Esophagus (tissue), 2 donors: ENCODE measurements around the gene IQGAP3. TPM values are rescaled to one million over a fixed set of nuclear protein-coding genes. Genes with fewer than 3 reads are reported as not detected.
A peak's percentile ranks its signal among the peaks of the same experiment; 100 is the strongest.
"Not testable (repeated sequence)": the region's sequence is repeated elsewhere in the genome, so short reads cannot be mapped to it uniquely, and the experiment has no call there.

Experiments
- H3K27ac ChIP-seq, 2 donors: one replicate each; pipeline ENCODE4 v1.5.1; 2013; ENCODE audit warnings: low read depth in 2 of 2, mild to moderate bottlenecking in 2 of 2, inconsistent platforms in 1 of 2, low read length in 1 of 2, moderate library complexity in 1 of 2
- H3K27me3 ChIP-seq, 2 donors: one replicate each; pipeline ENCODE4 v1.6.1; 2013; ENCODE audit warnings: low read length in 2 of 2, control low read depth in 1 of 2, mild to moderate bottlenecking in 1 of 2; ENCODE audit not compliant: insufficient read depth in 2 of 2, control insufficient read depth in 1 of 2
- H3K36me3 ChIP-seq, 2 donors: one replicate each; pipeline ENCODE4 v1.6.1; 2013; ENCODE audit warnings: low read length in 1 of 2; ENCODE audit not compliant: control insufficient read depth in 2 of 2, insufficient read depth in 2 of 2
- H3K4me1 ChIP-seq, 2 donors: one replicate each; pipeline ENCODE4 v1.6.1; 2013; ENCODE audit warnings: low read length in 1 of 2; ENCODE audit not compliant: control insufficient read depth in 2 of 2, insufficient read depth in 2 of 2
- H3K4me3 ChIP-seq, 2 donors: one replicate each; pipeline ENCODE4 v1.5.1; 2013; ENCODE audit warnings: low read length in 2 of 2, mild to moderate bottlenecking in 2 of 2, low read depth in 1 of 2, moderate library complexity in 1 of 2
- H3K9me3 ChIP-seq, 2 donors: one replicate each; pipeline ENCODE4 v1.6.1; 2013; ENCODE audit warnings: mild to moderate bottlenecking in 2 of 2, low read depth in 1 of 2, low read length in 1 of 2, moderate library complexity in 1 of 2; ENCODE audit not compliant: control insufficient read depth in 2 of 2, insufficient read depth in 1 of 2
- WGBS, 2 donors: extraction: QIAGEN DNeasy Blood & Tissue Kit; methylation state at CpG; one replicate each; pipeline ENCODE4 v1.1.7; 2013; 5-methylcytosine and 5-hydroxymethylcytosine counted together
- polyA plus RNA-seq, 2 donors: library from polyadenylated mRNA; stranded (reverse); fragments of 200-250 nt; gene quantifications; one replicate each; pipeline ENCODE4 v1.2.3, GENCODE V29; 2013
- donor health status: healthy with polysubstance abuse.
- donor health status: Bipolar disorder and iron deficiency.

The IQGAP3 gene
- polyA plus RNA-seq, 2 donors, result 3.8 to 7.8 TPM

GRCh38 chr1:156589546-156589945 lies 17.2 kb upstream of the IQGAP3 start:
- Histone ChIP-seq H3K36me3 (peaks cover 3 to 13% of the 10 kb centered on the region in 2 donors), H3K27ac (no peak overlapping the region), H3K9me3 (no peaks in the 10 kb centered on the region), H3K4me1 (peaks cover 0 to 6% of the 10 kb centered on the region in 2 donors), H3K4me3 (no peak overlapping the region), H3K27me3 (no peaks in the 10 kb centered on the region)
- WGBS, 2 donors, result 70 to 80% methylated on average over 5 of the region's 5 CpGs

- WGBS, 2 donors, result 84% methylated on average over 8 of the region's 8 CpGs
- not testable (repeated sequence) for H3K36me3 ChIP-seq, H3K9me3 ChIP-seq, H3K27ac ChIP-seq, H3K4me1 ChIP-seq, H3K4me3 ChIP-seq, H3K27me3 ChIP-seq
Observed at GRCh38 chr1:156587927-156588326, 15.6 kb upstream of the IQGAP3 start.

GRCh38 chr1:156586892-156587477 lies 14.6 kb upstream of the IQGAP3 start:
- 87 to 90% methylated on average over 3 of the region's 3 CpGs for WGBS, 2 donors

GRCh38 chr1:156586323-156586722 lies 14.0 kb upstream of the IQGAP3 start:
- no peaks in the 10 kb centered on the region for H3K36me3 ChIP-seq
- no peaks in the 10 kb centered on the region for H3K9me3 ChIP-seq
- H3K4me3 ChIP-seq, result no peak overlapping the region
- no peaks in the 10 kb centered on the region for H3K4me1 ChIP-seq
- H3K27ac ChIP-seq, result no peak overlapping the region
- WGBS, 2 donors, result 67 to 74% methylated on average over 4 of the region's 4 CpGs
- H3K27me3 ChIP-seq, result no peaks in the 10 kb centered on the region

More at GRCh38 chr1:156586892-156587477, 14.6 kb upstream of the IQGAP3 start:
- Histone ChIP-seq H3K4me1 (peaks cover 0 to under 1% of the 10 kb centered on the region in 2 donors), H3K4me3 (no peak overlapping the region), H3K36me3 (no peaks in the 10 kb centered on the region), H3K9me3 (no peaks in the 10 kb centered on the region), H3K27ac (peak overlapping the region in 1 of 2 donors; percentile 35), H3K27me3 (no peaks in the 10 kb centered on the region)

GRCh38 chr1:156584813-156585212 lies 12.4 kb upstream of the IQGAP3 start:
- WGBS, 2 donors, result 50 to 54% methylated on average over 11 of the region's 11 CpGs
- no peaks in the 10 kb centered on the region for H3K9me3 ChIP-seq
- H3K36me3 ChIP-seq, result no peaks in the 10 kb centered on the region
- no peak overlapping the region for H3K27ac ChIP-seq
- no peaks in the 10 kb centered on the region for H3K27me3 ChIP-seq
- H3K4me3 ChIP-seq, result no peak overlapping the region
- no peaks in the 10 kb centered on the region for H3K4me1 ChIP-seq

GRCh38 chr1:156583821-156584622 lies 11.7 kb upstream of the IQGAP3 start:
- Histone ChIP-seq H3K4me1 (no peaks in the 10 kb centered on the region), H3K27ac (no peak overlapping the region), H3K36me3 (no peaks in the 10 kb centered on the region), H3K27me3 (no peaks in the 10 kb centered on the region), H3K9me3 (no peaks in the 10 kb centered on the region), H3K4me3 (no peak overlapping the region)
- WGBS, 2 donors, result 54 to 55% methylated on average over 20 of the region's 20 CpGs

- no peaks in the 10 kb centered on the region for H3K27me3 ChIP-seq
- no peaks in the 10 kb centered on the region for H3K36me3 ChIP-seq
- WGBS, 2 donors, result 77 to 79% methylated on average over 9 of the region's 9 CpGs
- H3K4me3 ChIP-seq, result no peak overlapping the region
- H3K9me3 ChIP-seq, result no peaks in the 10 kb centered on the region
- no peaks in the 10 kb centered on the region for H3K4me1 ChIP-seq
- H3K27ac ChIP-seq, result no peak overlapping the region
Observed at GRCh38 chr1:156582388-156583017, 10.1 kb upstream of the IQGAP3 start.

GRCh38 chr1:156581661-156582387 lies 9.5 kb upstream of the IQGAP3 start:
- Histone ChIP-seq H3K36me3 (no peaks in the 10 kb centered on the region), H3K4me1 (no peaks in the 10 kb centered on the region), H3K27me3 (no peaks in the 10 kb centered on the region), H3K9me3 (no peaks in the 10 kb centered on the region), H3K27ac (no peak overlapping the region), H3K4me3 (no peak overlapping the region)
- WGBS, 2 donors, result 77% methylated on average over 21 of the region's 21 CpGs

GRCh38 chr1:156579472-156579871 lies 7.1 kb upstream of the IQGAP3 start, which contains the start of gene TTC24:
Gene TTC24 (plus strand): TSS chr1:156579723. CDS start chr1:156581365, 1,642 bp downstream.
- no peaks in the 10 kb centered on the region for H3K9me3 ChIP-seq
- H3K4me1 ChIP-seq, result no peaks in the 10 kb centered on the region
- no peak within 1 kb of the TSS for H3K27ac ChIP-seq
- no peaks in the 10 kb centered on the region for H3K36me3 ChIP-seq
- H3K4me3 ChIP-seq, result no peak within 1 kb of the TSS
- WGBS, 2 donors, result 70 to 77% methylated on average over 5 of the region's 5 CpGs
- H3K27me3 ChIP-seq, result no peaks in the 10 kb centered on the region
